GM10266 (cell line): ENCODE data around the gene NOVA1.

Experiments used
- DNase-seq: peaks from one replicate; pipeline ENCODE4 v3.0.0; 2012; ENCODE audit errors: extremely low spot score
- TF ChIP-seq, protein P1 (sequence below): IDR thresholded peaks from 2 replicates; pipeline ENCODE4 v1.5.1; 2012; ENCODE audit warnings: mild to moderate bottlenecking, low read depth; ENCODE audit not compliant: control insufficient read depth, insufficient read depth; ENCODE audit errors: missing control alignments

Gene NOVA1

DNA sequence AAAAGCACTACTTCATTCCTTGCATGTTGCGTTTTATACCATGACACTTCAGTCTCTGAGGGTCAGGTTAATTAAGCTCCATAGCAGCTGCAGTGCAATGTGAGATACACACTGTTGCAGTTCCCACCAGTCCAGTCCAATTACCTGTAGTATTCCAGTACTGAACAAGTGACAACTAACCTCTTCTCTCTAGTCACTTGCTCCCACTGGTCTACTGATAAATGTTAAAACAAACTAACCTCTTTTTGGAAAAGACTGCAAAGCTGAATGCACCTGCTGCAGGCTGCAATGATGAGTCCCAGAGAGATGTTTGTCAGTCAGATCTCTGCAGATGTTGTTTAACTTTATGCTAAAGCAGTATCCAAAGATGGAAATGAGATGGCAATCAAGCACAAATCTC, 7.9 kb downstream of the NOVA1 start:
- TF ChIP-seq, protein P1, sequence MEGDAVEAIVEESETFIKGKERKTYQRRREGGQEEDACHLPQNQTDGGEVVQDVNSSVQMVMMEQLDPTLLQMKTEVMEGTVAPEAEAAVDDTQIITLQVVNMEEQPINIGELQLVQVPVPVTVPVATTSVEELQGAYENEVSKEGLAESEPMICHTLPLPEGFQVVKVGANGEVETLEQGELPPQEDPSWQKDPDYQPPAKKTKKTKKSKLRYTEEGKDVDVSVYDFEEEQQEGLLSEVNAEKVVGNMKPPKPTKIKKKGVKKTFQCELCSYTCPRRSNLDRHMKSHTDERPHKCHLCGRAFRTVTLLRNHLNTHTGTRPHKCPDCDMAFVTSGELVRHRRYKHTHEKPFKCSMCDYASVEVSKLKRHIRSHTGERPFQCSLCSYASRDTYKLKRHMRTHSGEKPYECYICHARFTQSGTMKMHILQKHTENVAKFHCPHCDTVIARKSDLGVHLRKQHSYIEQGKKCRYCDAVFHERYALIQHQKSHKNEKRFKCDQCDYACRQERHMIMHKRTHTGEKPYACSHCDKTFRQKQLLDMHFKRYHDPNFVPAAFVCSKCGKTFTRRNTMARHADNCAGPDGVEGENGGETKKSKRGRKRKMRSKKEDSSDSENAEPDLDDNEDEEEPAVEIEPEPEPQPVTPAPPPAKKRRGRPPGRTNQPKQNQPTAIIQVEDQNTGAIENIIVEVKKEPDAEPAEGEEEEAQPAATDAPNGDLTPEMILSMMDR, result no peak
- DNase-seq, result no peak

DNA sequence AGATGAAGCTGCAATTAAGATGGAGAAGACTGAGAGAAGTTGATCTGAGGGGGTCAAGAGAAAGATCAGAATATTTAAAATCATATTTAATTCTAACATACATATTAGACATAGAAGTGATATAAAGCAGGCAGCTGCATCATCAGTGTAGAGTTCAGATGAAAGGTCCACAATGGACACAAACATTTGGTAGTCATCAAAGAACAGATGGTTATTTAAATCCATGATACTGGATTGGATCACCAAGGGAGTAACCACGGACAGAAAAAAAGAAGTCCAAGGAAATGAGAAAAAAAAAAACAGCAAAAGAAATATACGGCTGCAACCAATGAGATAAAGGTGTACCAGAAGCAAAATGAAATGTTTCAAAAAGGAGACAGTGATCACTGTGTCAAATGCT, 20.1 kb downstream of the NOVA1 start:
- TF ChIP-seq, protein P1, result no peak
- DNase-seq, result no peak

DNA sequence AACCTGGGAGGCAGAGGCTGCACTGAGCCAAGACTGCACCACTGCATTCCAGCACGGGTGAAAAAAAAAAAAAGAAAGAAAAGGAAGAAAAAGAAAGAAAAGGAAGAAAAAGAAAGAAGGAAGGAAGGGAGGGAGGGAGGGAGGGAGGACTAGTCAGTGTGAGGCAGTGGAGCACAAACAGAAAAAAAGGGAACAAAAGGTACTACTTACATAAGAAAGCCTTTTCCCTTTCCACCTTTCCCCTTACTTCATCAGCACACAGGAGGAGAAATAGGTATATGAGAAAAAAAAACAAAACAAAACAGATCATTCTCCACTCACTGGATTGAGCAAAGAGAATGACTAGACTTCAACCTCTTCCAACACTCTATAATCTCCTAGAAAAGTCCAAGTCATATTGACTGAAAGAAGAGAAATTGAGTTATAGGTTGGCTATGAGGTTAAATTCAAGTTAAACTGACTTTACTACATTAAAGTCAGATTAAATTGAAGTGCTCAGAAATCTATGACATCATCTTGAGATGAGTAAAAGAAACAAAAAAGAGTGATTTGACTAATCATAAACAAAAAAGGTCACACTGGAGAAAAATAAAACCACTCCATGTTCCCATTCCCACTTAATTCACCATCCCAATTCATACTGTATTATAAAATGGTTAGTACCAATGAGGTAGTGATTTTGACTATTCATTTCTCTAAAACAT, 43.6 kb downstream of the NOVA1 start:
- TF ChIP-seq, protein P1, result no peak
- DNase-seq, result no peak

DNA sequence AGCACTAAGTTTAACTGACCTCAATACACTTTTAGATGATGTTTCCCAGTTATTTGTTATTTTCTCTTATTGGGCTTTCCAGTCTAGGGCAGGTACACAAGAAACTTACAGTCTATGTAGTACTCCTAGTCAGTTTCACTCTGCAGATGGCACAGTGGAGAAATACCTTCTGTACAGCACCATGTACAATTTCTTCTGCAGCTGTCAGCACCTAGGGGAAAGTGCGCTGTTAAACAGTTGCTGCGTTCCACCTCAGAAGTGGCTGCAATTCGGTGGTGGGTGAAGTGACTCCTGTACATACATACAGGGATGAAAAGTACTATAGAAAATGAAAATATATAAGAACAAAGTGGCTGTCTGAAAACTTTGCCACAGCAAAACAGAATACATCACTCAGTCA, 48.3 kb downstream of the NOVA1 start:
- DNase-seq, result no peak
- TF ChIP-seq, protein P1, result no peak

DNA sequence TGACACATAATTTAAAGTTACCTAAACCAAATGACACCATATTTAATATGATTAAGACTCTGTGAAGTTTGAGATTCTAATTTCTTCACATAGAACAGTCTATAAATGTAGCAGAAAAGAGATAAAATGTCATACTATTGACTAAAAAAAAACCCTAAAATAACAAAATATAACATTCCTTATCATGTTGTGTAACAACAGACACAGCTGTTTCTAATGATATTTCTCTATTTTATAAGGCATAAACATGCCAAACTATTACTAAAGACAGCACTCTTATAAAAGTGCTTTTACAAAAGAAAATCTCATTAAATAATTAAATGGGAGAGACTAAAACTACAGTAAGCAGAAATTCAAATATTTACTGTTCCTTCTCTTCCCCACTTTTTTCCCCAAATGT, 49.4 kb downstream of the NOVA1 start:
- no peak for DNase-seq
- TF ChIP-seq, protein P1, result no peak

DNA sequence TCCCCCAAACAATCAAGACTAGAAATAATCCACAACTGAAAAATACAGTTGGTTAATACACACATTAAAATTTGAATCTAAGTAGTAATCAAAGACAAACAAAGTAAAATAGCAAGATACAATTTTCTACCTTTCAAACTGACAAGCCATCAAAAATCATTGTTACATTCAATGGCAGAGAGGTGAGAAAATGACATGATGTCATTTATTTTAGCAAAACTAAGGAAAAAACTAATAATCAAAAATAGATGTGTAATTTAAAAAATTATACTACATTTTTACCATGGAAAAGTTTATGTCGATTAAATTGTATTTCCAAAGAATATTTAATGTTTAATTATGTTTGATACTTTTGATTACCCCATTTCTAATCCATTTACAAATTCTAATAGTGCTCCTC, 59.7 kb downstream of the NOVA1 start:
- DNase-seq, result no peak

DNA sequence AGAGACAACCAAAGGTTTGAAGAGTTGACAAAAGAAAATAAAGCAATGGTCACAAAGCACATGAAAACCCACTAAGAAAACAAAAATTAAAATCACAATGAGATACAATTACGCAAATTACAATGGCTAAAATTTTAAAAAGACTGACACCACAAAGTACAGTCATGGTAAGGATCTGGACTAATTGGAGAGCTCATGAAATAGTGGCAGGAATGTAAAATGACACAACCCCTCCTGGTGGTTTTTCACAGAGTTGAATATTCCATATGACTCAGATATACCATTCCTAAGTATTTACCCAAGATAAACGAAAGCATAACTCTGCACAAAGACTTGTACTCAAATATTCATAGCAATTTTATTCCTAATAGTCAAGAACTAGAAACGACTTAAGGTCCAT, 65.9 kb downstream of the NOVA1 start:
- no peak for DNase-seq

More for the DNA sequence above, 59.7 kb downstream of the NOVA1 start:
- TF ChIP-seq, protein P1, result no peak

More for the DNA sequence above, 65.9 kb downstream of the NOVA1 start:
- TF ChIP-seq, protein P1, result no peak
